GM19240 (cell line): ENCODE measurements around the gene ELOB.
"Not testable (repeated sequence)": the region's sequence is repeated elsewhere in the genome, so short reads cannot be mapped to it uniquely, and the experiment has no call there.

Source experiments
- DNase-seq: peaks from one replicate; pipeline ENCODE4 v3.0.0; 2011; ENCODE audit warnings: low spot score; ENCODE audit not compliant: insufficient read length

ELOB gene

GRCh38 chr16:2721634-2722173, 55.4 kb downstream of the ELOB start:
- not testable (repeated sequence) for DNase-seq
